GM23338 (cell line): Measurements from ENCODE around the gene ALOX12. TPM values are rescaled to one million over a fixed set of nuclear protein-coding genes. Genes with fewer than 3 reads are reported as not detected.

ENCODE experiments used
- ATAC-seq: fragments of 200-7000 bp; cut with Tn5 transposase; 3 replicates; pipeline ENCODE4 v1.9.1; 2020
- DNase-seq: peaks from one replicate; pipeline ENCODE4 v3.0.0-alpha.2; 2015; ENCODE audit warnings: low spot score
- H2AFZ ChIP-seq: fragments of 200-600 bp; sonication (generic); 2 replicates; pipeline ENCODE4 v1.8.0; 2016; ENCODE audit warnings: antibody characterized with exemption, mild to moderate bottlenecking, moderate library complexity
- H3F3A ChIP-seq: fragments of 200-600 bp; sonication (generic); replicated peaks from 2 replicates; pipeline ENCODE4 v1.8.0; 2017; ENCODE audit warnings: antibody characterized with exemption, mixed run types, low read depth
- H3K27ac ChIP-seq: fragments of 200-600 bp; sonication (generic); 2 replicates; pipeline ENCODE4 v1.6.1; 2016; ENCODE audit warnings: low read depth
- H3K27me3 ChIP-seq: fragments of 200-600 bp; sonication (generic); 2 replicates; pipeline ENCODE4 v1.8.0; 2016; ENCODE audit warnings: mild to moderate bottlenecking, mixed run types, moderate library complexity; ENCODE audit not compliant: insufficient read depth
- H3K36me3 ChIP-seq: fragments of 200-600 bp; sonication (generic); 2 replicates; pipeline ENCODE4 v1.8.0; 2016; ENCODE audit warnings: mild to moderate bottlenecking; ENCODE audit not compliant: insufficient read depth
- H3K4me1 ChIP-seq: fragments of 200-600 bp; sonication (generic); 2 replicates; pipeline ENCODE4 v1.8.0; 2016; ENCODE audit warnings: mild to moderate bottlenecking, moderate library complexity; ENCODE audit not compliant: insufficient read depth
- H3K4me2 ChIP-seq: fragments of 200-600 bp; sonication (generic); 2 replicates; pipeline ENCODE4 v1.7.1; 2017; ENCODE audit warnings: mixed run types
- H3K4me3 ChIP-seq: fragments of 200-600 bp; sonication (generic); 2 replicates; pipeline ENCODE4 v1.6.1; 2016; ENCODE audit warnings: mixed run types
- H3K79me2 ChIP-seq: fragments of 200-600 bp; sonication (generic); replicated peaks from 2 replicates; pipeline ENCODE4 v1.8.0; 2017; ENCODE audit warnings: mild to moderate bottlenecking; ENCODE audit not compliant: insufficient read depth
- H3K9me2 ChIP-seq: fragments of 200-600 bp; sonication (generic); 2 replicates; pipeline ENCODE4 v1.8.0; 2017; ENCODE audit not compliant: insufficient read depth
- H4K20me1 ChIP-seq: fragments of 200-600 bp; sonication (generic); replicated peaks from 2 replicates; pipeline ENCODE4 v1.8.0; 2017; ENCODE audit warnings: mild to moderate bottlenecking; ENCODE audit not compliant: insufficient read depth
- H3K27ac Mint-ChIP-seq: 2 replicates; pipeline ENCODE4 v1.8.0; 2020; ENCODE audit warnings: inconsistent platforms, mild to moderate bottlenecking, moderate library complexity, mixed read lengths
- H3K27me3 Mint-ChIP-seq: 3 replicates; pipeline ENCODE4 v1.8.0; 2022; ENCODE audit warnings: low read depth, mild to moderate bottlenecking, moderate library complexity, mixed read lengths, inconsistent platforms; ENCODE audit not compliant: insufficient read depth, poor library complexity
- H3K36me3 Mint-ChIP-seq: 3 replicates; pipeline ENCODE4 v1.8.0; 2021; ENCODE audit warnings: low read depth, mild to moderate bottlenecking, inconsistent platforms, moderate library complexity, mixed read lengths
- H3K4me1 Mint-ChIP-seq: 3 replicates; pipeline ENCODE4 v1.8.0; 2020; ENCODE audit warnings: mild to moderate bottlenecking, inconsistent platforms, mixed read lengths
- H3K4me3 Mint-ChIP-seq: 3 replicates; pipeline ENCODE4 v1.8.0; 2021; ENCODE audit warnings: moderate library complexity, mild to moderate bottlenecking, inconsistent platforms, mixed read lengths
- H3K9me3 Mint-ChIP-seq: 3 replicates; pipeline ENCODE4 v1.8.0; 2020; ENCODE audit warnings: moderate library complexity, mild to moderate bottlenecking, inconsistent platforms, mixed read lengths
- EZH2 ChIP-seq: fragments of 200-600 bp; sonication (generic); IDR thresholded peaks from one replicate; pipeline ENCODE4 v1.8.0; 2017; ENCODE audit warnings: antibody characterized with exemption, mild to moderate bottlenecking, low read depth; ENCODE audit not compliant: unreplicated experiment
- EZH2phosphoT487 ChIP-seq: fragments of 200-600 bp; sonication (generic); IDR thresholded peaks from one replicate; pipeline ENCODE4 v1.8.1; 2018; ENCODE audit warnings: antibody characterized with exemption; ENCODE audit not compliant: unreplicated experiment
- JUNB ChIP-seq: IDR thresholded peaks from one replicate; pipeline ENCODE4 v1.6.1; 2016; ENCODE audit warnings: antibody characterized with exemption; ENCODE audit not compliant: unreplicated experiment
- polyA plus RNA-seq: library from polyadenylated mRNA; unstranded; fragments of >200 nt; fragmentation: Nextera tagmentation; extraction: Ambion mirVana; gene quantifications from 2 replicates; pipeline ENCODE4 v1.2.1, GENCODE V29; 2016
- total RNA-seq: library from RNA; depleted of rRNA; stranded (reverse); fragments of >200 nt; shearing (Covaris generic); gene quantifications from 2 replicates; pipeline ENCODE4 v1.2.3, GENCODE V29; 2014
- TF ChIP-seq, protein P1 (sequence below), 2 experiments: fragments of 200-600 bp in 1 of 2; sonication (generic) in 1 of 2; conservative IDR thresholded peaks; 2 replicates each; pipeline versions ENCODE4 v1.5.1 to v1.6.1; 2016 to 2017; ENCODE audit warnings: antibody characterized with exemption in 2 of 2, low read depth in 2 of 2, mild to moderate bottlenecking in 2 of 2, moderate library complexity in 1 of 2
- TF ChIP-seq, protein P2 (sequence below): fragments of 250-450 bp; sonication (Bioruptor Pico); IDR thresholded peaks from 2 replicates; pipeline ENCODE4 v1.5.0; 2020; ENCODE audit warnings: mild to moderate bottlenecking, moderate library complexity

ALOX12 gene
- total and polyA plus RNA-seq, 2 experiments from 2014 or later: 1.2 to 1.8 TPM

DNA sequence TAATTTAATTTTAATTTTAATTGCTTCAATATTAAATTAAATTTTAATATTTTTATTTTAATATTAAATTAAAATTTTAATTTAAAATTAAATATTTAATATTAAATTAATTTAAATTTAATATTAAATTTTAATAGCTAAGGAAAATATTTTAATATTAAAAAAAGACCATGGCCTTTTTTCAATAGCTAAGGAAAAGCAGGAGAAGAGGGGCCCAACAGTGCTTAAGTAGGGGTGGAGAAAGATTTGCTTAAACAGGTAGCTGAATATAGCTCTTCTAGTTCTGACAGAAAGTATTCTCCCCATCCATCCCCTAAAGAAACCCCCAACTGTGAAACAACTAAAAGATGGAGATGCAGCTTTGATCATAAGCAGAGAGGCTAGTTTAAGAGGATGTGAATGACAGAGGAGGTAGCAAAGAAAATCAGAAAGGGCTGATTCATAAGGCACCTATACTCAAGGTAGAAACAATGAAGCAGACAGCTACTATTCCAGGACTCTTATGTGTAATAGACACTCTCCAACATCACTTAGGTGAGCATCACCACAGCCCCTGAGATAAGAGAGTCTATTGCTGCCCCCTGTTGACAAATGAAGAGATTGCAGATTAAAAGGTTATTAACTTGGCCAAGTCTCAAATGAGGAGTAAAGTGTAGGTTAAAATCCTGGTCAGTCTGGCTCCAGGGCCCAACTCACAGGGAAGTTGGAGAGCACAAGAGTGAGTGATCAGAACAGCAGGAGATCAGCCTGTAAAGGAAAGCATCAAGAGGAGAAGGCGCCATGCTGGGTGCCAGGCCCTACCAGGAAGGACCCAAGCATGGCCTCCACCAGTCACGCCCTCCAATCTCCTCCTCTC, 8.8 kb downstream of the ALOX12 start:
- H3K27ac ChIP-seq: no peak overlapping the region
- peak; percentile 88 for ATAC-seq
- no peaks in the 10 kb centered on the region; the same call in 1 of the 2 replicates for H3K79me2 ChIP-seq
- H3K9me2 ChIP-seq: no peaks in the 10 kb centered on the region
- peak; percentile 87 for DNase-seq
- no peaks in the 10 kb centered on the region for H3K9me3 Mint-ChIP-seq
- H3K27me3 ChIP-seq: no peaks in the 10 kb centered on the region
- H4K20me1 ChIP-seq: peaks cover 11% of the 10 kb centered on the region; the same call in 1 of the 2 replicates
- no peak overlapping the region for H3K4me2 ChIP-seq
- no peak overlapping the region for H2AFZ ChIP-seq
- H3K36me3 Mint-ChIP-seq: peaks cover 11% of the 10 kb centered on the region
- no peaks in the 10 kb centered on the region for H3K4me1 Mint-ChIP-seq
- no peak overlapping the region for H3K27ac Mint-ChIP-seq
- H3K4me1 ChIP-seq: no peaks in the 10 kb centered on the region
- no peak overlapping the region for H3K4me3 Mint-ChIP-seq
- H3K27me3 Mint-ChIP-seq: peaks cover 5% of the 10 kb centered on the region
- no peaks in the 10 kb centered on the region for H3K36me3 ChIP-seq
- TF ChIP-seq, protein P1, sequence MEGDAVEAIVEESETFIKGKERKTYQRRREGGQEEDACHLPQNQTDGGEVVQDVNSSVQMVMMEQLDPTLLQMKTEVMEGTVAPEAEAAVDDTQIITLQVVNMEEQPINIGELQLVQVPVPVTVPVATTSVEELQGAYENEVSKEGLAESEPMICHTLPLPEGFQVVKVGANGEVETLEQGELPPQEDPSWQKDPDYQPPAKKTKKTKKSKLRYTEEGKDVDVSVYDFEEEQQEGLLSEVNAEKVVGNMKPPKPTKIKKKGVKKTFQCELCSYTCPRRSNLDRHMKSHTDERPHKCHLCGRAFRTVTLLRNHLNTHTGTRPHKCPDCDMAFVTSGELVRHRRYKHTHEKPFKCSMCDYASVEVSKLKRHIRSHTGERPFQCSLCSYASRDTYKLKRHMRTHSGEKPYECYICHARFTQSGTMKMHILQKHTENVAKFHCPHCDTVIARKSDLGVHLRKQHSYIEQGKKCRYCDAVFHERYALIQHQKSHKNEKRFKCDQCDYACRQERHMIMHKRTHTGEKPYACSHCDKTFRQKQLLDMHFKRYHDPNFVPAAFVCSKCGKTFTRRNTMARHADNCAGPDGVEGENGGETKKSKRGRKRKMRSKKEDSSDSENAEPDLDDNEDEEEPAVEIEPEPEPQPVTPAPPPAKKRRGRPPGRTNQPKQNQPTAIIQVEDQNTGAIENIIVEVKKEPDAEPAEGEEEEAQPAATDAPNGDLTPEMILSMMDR (conservative IDR thresholded peaks at IDR 0.05; ENCODE audit: low read depth in 2 of 2): peak; percentile 79 to 88
- TF ChIP-seq JUNB: no peak
- TF ChIP-seq EZH2phosphoT487: no peak
- TF ChIP-seq, protein P2, sequence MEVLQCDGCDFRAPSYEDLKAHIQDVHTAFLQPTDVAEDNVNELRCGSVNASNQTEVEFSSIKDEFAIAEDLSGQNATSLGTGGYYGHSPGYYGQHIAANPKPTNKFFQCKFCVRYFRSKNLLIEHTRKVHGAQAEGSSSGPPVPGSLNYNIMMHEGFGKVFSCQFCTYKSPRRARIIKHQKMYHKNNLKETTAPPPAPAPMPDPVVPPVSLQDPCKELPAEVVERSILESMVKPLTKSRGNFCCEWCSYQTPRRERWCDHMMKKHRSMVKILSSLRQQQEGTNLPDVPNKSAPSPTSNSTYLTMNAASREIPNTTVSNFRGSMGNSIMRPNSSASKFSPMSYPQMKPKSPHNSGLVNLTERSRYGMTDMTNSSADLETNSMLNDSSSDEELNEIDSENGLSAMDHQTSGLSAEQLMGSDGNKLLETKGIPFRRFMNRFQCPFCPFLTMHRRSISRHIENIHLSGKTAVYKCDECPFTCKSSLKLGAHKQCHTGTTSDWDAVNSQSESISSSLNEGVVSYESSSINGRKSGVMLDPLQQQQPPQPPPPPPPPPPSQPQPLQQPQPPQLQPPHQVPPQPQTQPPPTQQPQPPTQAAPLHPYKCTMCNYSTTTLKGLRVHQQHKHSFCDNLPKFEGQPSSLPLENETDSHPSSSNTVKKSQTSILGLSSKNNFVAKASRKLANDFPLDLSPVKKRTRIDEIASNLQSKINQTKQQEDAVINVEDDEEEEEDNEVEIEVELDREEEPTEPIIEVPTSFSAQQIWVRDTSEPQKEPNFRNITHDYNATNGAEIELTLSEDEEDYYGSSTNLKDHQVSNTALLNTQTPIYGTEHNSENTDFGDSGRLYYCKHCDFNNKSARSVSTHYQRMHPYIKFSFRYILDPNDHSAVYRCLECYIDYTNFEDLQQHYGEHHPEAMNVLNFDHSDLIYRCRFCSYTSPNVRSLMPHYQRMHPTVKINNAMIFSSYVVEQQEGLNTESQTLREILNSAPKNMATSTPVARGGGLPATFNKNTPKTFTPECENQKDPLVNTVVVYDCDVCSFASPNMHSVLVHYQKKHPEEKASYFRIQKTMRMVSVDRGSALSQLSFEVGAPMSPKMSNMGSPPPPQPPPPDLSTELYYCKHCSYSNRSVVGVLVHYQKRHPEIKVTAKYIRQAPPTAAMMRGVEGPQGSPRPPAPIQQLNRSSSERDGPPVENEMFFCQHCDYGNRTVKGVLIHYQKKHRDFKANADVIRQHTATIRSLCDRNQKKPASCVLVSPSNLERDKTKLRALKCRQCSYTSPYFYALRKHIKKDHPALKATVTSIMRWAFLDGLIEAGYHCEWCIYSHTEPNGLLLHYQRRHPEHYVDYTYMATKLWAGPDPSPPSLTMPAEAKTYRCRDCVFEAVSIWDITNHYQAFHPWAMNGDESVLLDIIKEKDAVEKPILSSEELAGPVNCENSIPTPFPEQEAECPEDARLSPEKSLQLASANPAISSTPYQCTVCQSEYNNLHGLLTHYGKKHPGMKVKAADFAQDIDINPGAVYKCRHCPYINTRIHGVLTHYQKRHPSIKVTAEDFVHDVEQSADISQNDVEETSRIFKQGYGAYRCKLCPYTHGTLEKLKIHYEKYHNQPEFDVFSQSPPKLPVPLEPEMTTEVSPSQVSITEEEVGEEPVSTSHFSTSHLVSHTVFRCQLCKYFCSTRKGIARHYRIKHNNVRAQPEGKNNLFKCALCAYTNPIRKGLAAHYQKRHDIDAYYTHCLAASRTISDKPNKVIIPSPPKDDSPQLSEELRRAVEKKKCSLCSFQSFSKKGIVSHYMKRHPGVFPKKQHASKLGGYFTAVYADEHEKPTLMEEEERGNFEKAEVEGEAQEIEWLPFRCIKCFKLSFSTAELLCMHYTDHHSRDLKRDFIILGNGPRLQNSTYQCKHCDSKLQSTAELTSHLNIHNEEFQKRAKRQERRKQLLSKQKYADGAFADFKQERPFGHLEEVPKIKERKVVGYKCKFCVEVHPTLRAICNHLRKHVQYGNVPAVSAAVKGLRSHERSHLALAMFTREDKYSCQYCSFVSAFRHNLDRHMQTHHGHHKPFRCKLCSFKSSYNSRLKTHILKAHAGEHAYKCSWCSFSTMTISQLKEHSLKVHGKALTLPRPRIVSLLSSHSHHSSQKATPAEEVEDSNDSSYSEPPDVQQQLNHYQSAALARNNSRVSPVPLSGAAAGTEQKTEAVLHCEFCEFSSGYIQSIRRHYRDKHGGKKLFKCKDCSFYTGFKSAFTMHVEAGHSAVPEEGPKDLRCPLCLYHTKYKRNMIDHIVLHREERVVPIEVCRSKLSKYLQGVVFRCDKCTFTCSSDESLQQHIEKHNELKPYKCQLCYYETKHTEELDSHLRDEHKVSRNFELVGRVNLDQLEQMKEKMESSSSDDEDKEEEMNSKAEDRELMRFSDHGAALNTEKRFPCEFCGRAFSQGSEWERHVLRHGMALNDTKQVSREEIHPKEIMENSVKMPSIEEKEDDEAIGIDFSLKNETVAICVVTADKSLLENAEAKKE (CRISPR knock-in tag): no peak
- TF ChIP-seq EZH2: no peak
- H3F3A ChIP-seq: 0 out of 2 replicates have a peak, but pooled peaks cover 2% of the 10 kb centered on the region
- no peak overlapping the region for H3K4me3 ChIP-seq
